ENCODE data around the gene DLX4.

Gene DLX4

DNA sequence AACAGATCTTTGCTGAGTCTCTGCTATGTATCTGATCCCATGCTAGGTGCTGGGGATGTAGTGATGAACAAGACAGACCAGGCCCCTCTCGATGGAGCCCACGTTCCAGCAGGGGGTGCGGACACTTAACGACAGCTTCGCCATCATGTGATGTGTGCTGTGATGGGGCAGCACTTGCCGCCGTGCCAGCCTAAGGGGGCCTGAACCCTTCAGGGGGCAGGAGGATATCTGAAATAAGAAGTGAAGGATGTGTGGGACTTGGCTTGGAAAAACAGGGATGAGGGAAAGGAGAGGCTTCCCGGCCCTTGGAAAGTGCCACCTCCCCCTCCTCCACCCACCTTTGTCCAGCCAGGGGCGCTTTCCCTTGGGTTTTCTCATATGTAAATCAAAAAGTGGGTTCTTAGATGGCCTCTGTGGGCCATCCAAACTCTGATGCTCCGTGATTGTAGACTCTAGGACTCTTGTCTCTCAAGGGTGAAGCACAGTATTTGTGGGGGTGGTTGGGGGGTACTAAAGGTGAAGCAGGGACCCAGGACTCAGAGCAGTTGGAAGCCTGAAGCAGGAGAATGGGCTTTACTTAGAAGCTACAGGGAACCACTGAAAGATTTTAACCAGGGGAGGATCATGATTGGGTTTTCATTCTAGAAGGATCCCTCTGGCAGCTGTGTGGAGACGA, 30.0 kb downstream of the DLX4 start:
- H4K12ac ChIP-seq (ENCODE audit: low read depth, low read length) = no peak overlapping the region
- peak overlapping the region; percentile 13 for H3K9ac ChIP-seq (ENCODE audit: low read length)
- H3K14ac ChIP-seq (ENCODE audit: low read length) = no peak overlapping the region
- no CpG with 5 or more reads among the region's 11 CpGs for WGBS (ENCODE audit: extremely low coverage, insufficient coverage, insufficient read length)
- DNase-seq = no peak
- peaks cover 13% of the 10 kb centered on the region for H3K79me1 ChIP-seq (ENCODE audit: low read length)
- H4K8ac ChIP-seq (ENCODE audit: low read depth, low read length) = peak overlapping the region; percentile 13
- H2AFZ ChIP-seq (ENCODE audit: insufficient read depth, low read length, poor library complexity) = no peak overlapping the region
- H3K79me2 ChIP-seq (ENCODE audit: control insufficient read depth, insufficient read depth, low read length, poor library complexity) = peaks cover 9% of the 10 kb centered on the region
- H3K18ac ChIP-seq (ENCODE audit: low read length) = no peak overlapping the region
- peaks cover 2% of the 10 kb centered on the region for H3K9me3 ChIP-seq (ENCODE audit: insufficient read depth, low read depth, low read length)
- H3K4me2 ChIP-seq (ENCODE audit: low read length) = no peak overlapping the region
- no peak overlapping the region for H3K23ac ChIP-seq (ENCODE audit: low read length)
- no peak overlapping the region for H3K4me3 ChIP-seq (ENCODE audit: low read depth, low read length)
- no peak overlapping the region for H3K4ac ChIP-seq (ENCODE audit: low read depth, low read length)
- no peak overlapping the region for H2BK12ac ChIP-seq (ENCODE audit: low read length)
- no peaks in the 10 kb centered on the region for H3K27me3 ChIP-seq (ENCODE audit: insufficient read depth, low read length)
- no peak overlapping the region for H2BK5ac ChIP-seq (ENCODE audit: low read depth, low read length, poor library complexity)
- H3K36me3 ChIP-seq (ENCODE audit: control insufficient read depth in 1 of 2, insufficient read depth in 2 of 2, low read length in 2 of 2) = no peaks in the 10 kb centered on the region
- H3K4me1 ChIP-seq (ENCODE audit: control insufficient read depth in 1 of 2, insufficient read depth in 2 of 2, low read length in 2 of 2) = peaks cover 8 to 15% of the 10 kb centered on the region in 2 experiments
- H4K91ac ChIP-seq (ENCODE audit: low read depth, low read length) = no peak overlapping the region
- no peak overlapping the region for H2AK5ac ChIP-seq (ENCODE audit: low read length)
- H2BK120ac ChIP-seq (ENCODE audit: insufficient read depth, low read length, poor library complexity) = no peak overlapping the region
- H3K27ac ChIP-seq (ENCODE audit: low read depth, low read length) = no peak overlapping the region

DNA sequence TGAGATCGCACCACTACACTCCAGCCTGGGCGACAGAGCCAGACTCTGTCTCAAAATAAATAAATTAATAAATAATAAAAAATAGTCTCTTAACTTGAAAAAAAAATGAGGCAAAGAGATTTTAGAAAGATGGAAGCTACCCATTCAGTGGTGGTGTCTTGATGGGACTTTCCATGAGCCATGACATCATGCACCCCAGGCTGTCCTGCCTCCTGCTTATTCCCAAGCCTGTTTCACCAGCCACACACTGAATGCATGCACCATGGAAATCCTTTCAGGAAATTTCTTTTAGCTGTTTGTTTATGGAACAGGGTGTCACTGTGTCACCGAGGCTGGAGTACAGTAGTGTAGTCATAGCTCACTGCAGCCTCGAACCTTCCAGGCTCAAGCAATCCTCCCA, 34.9 kb downstream of the DLX4 start:
- no peak overlapping the region for H2BK120ac ChIP-seq (ENCODE audit: insufficient read depth, low read length, poor library complexity)

DNA sequence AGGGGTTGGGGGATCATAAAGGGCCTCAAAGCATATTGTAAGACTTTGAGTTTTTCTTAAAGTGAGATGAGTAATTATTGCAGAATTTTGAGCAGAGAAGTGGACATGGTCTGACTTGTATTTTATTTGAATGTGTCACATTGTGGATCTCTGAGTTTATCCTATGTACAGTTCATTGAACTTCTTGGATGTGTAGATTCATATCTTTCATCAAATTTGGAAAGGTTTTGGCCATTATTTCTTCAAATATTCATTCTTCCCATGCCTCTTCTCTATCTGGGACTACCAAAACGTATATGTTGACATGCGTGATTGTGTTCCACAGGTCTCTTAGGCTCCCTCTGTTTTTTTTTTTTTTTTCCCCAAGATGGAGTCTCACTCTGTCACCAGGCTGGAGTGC, 40.3 kb downstream of the DLX4 start:
- Histone ChIP-seq H3K14ac (ENCODE audit: low read length) (no peak overlapping the region), H2BK12ac (ENCODE audit: low read length) (no peak overlapping the region), H4K12ac (ENCODE audit: low read depth, low read length) (no peak overlapping the region), H4K91ac (ENCODE audit: low read depth, low read length) (no peak overlapping the region), H3K79me1 (ENCODE audit: low read length) (no peaks in the 10 kb centered on the region), H3K36me3 (ENCODE audit: control insufficient read depth in 1 of 2, insufficient read depth in 2 of 2, low read length in 2 of 2) (no peaks in the 10 kb centered on the region), H3K4me3 (ENCODE audit: low read depth, low read length) (no peak overlapping the region), H2BK120ac (ENCODE audit: insufficient read depth, low read length, poor library complexity) (no peak overlapping the region), H2BK5ac (ENCODE audit: low read depth, low read length, poor library complexity) (no peak overlapping the region), H2AFZ (ENCODE audit: insufficient read depth, low read length, poor library complexity) (no peak overlapping the region), H2AK5ac (ENCODE audit: low read length) (no peak overlapping the region), H3K4ac (ENCODE audit: low read depth, low read length) (no peak overlapping the region), H4K8ac (ENCODE audit: low read depth, low read length) (no peak overlapping the region), H3K27me3 (ENCODE audit: insufficient read depth, low read length) (no peaks in the 10 kb centered on the region), H3K27ac (ENCODE audit: low read depth, low read length) (no peak overlapping the region), H3K9ac (ENCODE audit: low read length) (no peak overlapping the region), H3K4me2 (ENCODE audit: low read length) (no peak overlapping the region), H3K79me2 (ENCODE audit: control insufficient read depth, insufficient read depth, low read length, poor library complexity) (no peaks in the 10 kb centered on the region), H3K9me3 (ENCODE audit: insufficient read depth, low read depth, low read length) (peaks cover 6% of the 10 kb centered on the region), H3K4me1 (ENCODE audit: control insufficient read depth in 1 of 2, insufficient read depth in 2 of 2, low read length in 2 of 2) (no peaks in the 10 kb centered on the region), H3K18ac (ENCODE audit: low read length) (no peak overlapping the region), H3K23ac (ENCODE audit: low read length) (no peak overlapping the region)
- WGBS (ENCODE audit: extremely low coverage, insufficient coverage, insufficient read length) = no CpG with 5 or more reads among the region's 2 CpGs
- DNase-seq = no peak

More for the DNA sequence above, 34.9 kb downstream of the DLX4 start:
- Histone ChIP-seq H3K79me2 (ENCODE audit: control insufficient read depth, insufficient read depth, low read length, poor library complexity) (no peaks in the 10 kb centered on the region), H3K9me3 (ENCODE audit: insufficient read depth, low read depth, low read length) (peaks cover under 1% of the 10 kb centered on the region), H3K18ac (ENCODE audit: low read length) (no peak overlapping the region), H3K4me1 (ENCODE audit: control insufficient read depth in 1 of 2, insufficient read depth in 2 of 2, low read length in 2 of 2) (no peaks in the 10 kb centered on the region), H4K91ac (ENCODE audit: low read depth, low read length) (no peak overlapping the region), H2BK12ac (ENCODE audit: low read length) (no peak overlapping the region), H3K79me1 (ENCODE audit: low read length) (no peaks in the 10 kb centered on the region), H4K12ac (ENCODE audit: low read depth, low read length) (no peak overlapping the region), H3K4me2 (ENCODE audit: low read length) (no peak overlapping the region), H2AK5ac (ENCODE audit: low read length) (no peak overlapping the region), H2BK5ac (ENCODE audit: low read depth, low read length, poor library complexity) (no peak overlapping the region), H3K4me3 (ENCODE audit: low read depth, low read length) (no peak overlapping the region), H3K14ac (ENCODE audit: low read length) (no peak overlapping the region), H3K27me3 (ENCODE audit: insufficient read depth, low read length) (no peaks in the 10 kb centered on the region), H3K23ac (ENCODE audit: low read length) (no peak overlapping the region), H2AFZ (ENCODE audit: insufficient read depth, low read length, poor library complexity) (no peak overlapping the region), H3K36me3 (ENCODE audit: control insufficient read depth in 1 of 2, insufficient read depth in 2 of 2, low read length in 2 of 2) (no peaks in the 10 kb centered on the region), H3K4ac (ENCODE audit: low read depth, low read length) (no peak overlapping the region), H3K9ac (ENCODE audit: low read length) (no peak overlapping the region), H4K8ac (ENCODE audit: low read depth, low read length) (no peak overlapping the region), H3K27ac (ENCODE audit: low read depth, low read length) (no peak overlapping the region)
- no peak for DNase-seq
- no CpG with 5 or more reads among the region's 4 CpGs for WGBS (ENCODE audit: extremely low coverage, insufficient coverage, insufficient read length)

DNA sequence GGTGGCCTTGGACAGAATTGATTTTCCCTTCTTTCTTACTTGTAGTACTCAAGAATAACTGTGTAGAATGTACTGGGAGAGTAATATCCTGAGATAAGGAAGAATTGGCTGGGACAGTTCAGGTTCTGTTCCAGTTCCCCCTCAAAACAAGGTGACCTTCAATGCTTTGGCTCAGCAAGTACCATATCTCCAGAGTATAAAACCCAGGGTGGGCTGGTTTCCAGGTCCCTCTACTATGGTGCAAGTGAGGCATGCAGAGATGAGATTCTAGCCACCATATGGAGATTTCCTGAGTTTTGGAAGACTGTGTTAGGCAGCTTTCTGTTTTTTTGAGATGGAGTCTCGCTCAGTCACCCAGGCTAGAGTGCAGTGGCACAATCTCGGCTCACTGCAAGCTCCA, 44.1 kb downstream of the DLX4 start:
- Histone ChIP-seq H3K4me1 (ENCODE audit: control insufficient read depth in 1 of 2, insufficient read depth in 2 of 2, low read length in 2 of 2) (no peaks in the 10 kb centered on the region), H3K14ac (ENCODE audit: low read length) (no peak overlapping the region), H3K9me3 (ENCODE audit: insufficient read depth, low read depth, low read length) (peaks cover 9% of the 10 kb centered on the region), H3K79me1 (ENCODE audit: low read length) (no peaks in the 10 kb centered on the region), H2BK12ac (ENCODE audit: low read length) (no peak overlapping the region), H4K8ac (ENCODE audit: low read depth, low read length) (no peak overlapping the region), H3K23ac (ENCODE audit: low read length) (no peak overlapping the region), H3K27me3 (ENCODE audit: insufficient read depth, low read length) (no peaks in the 10 kb centered on the region), H3K9ac (ENCODE audit: low read length) (no peak overlapping the region), H2BK5ac (ENCODE audit: low read depth, low read length, poor library complexity) (no peak overlapping the region), H3K4me2 (ENCODE audit: low read length) (no peak overlapping the region), H2AK5ac (ENCODE audit: low read length) (no peak overlapping the region), H3K79me2 (ENCODE audit: control insufficient read depth, insufficient read depth, low read length, poor library complexity) (no peaks in the 10 kb centered on the region), H2AFZ (ENCODE audit: insufficient read depth, low read length, poor library complexity) (no peak overlapping the region), H3K36me3 (ENCODE audit: control insufficient read depth in 1 of 2, insufficient read depth in 2 of 2, low read length in 2 of 2) (no peaks in the 10 kb centered on the region), H4K12ac (ENCODE audit: low read depth, low read length) (no peak overlapping the region), H3K18ac (ENCODE audit: low read length) (no peak overlapping the region), H3K4me3 (ENCODE audit: low read depth, low read length) (no peak overlapping the region), H2BK120ac (ENCODE audit: insufficient read depth, low read length, poor library complexity) (no peak overlapping the region), H3K27ac (ENCODE audit: low read depth, low read length) (no peak overlapping the region), H4K91ac (ENCODE audit: low read depth, low read length) (no peak overlapping the region), H3K4ac (ENCODE audit: low read depth, low read length) (no peak overlapping the region)
- no CpG with 5 or more reads among the region's 2 CpGs for WGBS (ENCODE audit: extremely low coverage, insufficient coverage, insufficient read length)
- DNase-seq = no peak

All from trophoblast cell (in vitro differentiated cells and primary cell).